DMS79 treated with DMSO at 0.1 percent for 48 hours (cell line): ENCODE data around the gene ENOX1.

ENCODE experiments used
- DNase-seq: peaks from one replicate; lab custom pipeline; 2025; lab: John Stamatoyannopoulos, UW

ENOX1 gene

GRCh38 chr13:43546251-43546650, 240.5 kb downstream of the ENOX1 start:
- peak; percentile 85 for DNase-seq

- DNase-seq: no peak
These were observed 241.4 kb downstream of the ENOX1 start for GRCh38 chr13:43545317-43545874.

GRCh38 chr13:43544631-43545030, 242.1 kb downstream of the ENOX1 start:
- no peak for DNase-seq

GRCh38 chr13:43544011-43544410, 242.8 kb downstream of the ENOX1 start:
- no peak for DNase-seq

- no peak for DNase-seq
These were observed 243.4 kb downstream of the ENOX1 start for GRCh38 chr13:43543331-43543730.

GRCh38 chr13:43537124-43537523, 249.6 kb downstream of the ENOX1 start:
- no peak for DNase-seq

- DNase-seq: no peak
These were observed 257.0 kb downstream of the ENOX1 start for GRCh38 chr13:43529796-43530195.

GRCh38 chr13:43528992-43529391, 257.8 kb downstream of the ENOX1 start:
- DNase-seq: no peak

- no peak for DNase-seq
These were observed 264.0 kb downstream of the ENOX1 start for GRCh38 chr13:43522788-43523187.

GRCh38 chr13:43520351-43520750, 266.4 kb downstream of the ENOX1 start:
- no peak for DNase-seq

DNA sequence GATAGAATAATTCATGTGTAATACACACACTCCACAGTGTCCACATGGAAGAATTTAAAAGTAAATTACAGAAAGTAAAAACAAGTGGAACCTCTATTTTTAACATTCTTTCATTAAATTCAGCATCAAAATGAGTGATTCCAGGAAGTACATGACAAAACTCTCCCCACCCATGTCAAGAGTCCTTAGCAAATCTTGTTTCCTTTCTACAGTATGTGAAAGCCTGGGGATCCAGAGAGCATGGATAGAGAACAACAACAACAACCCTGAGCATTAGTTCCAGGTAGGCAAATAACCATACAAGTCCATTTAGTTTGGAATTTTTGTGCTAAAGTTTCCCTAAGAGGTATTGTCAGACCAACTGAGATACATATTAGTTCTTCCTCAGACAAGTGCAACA, 267.9 kb downstream of the ENOX1 start:
- DNase-seq: no peak

DNA sequence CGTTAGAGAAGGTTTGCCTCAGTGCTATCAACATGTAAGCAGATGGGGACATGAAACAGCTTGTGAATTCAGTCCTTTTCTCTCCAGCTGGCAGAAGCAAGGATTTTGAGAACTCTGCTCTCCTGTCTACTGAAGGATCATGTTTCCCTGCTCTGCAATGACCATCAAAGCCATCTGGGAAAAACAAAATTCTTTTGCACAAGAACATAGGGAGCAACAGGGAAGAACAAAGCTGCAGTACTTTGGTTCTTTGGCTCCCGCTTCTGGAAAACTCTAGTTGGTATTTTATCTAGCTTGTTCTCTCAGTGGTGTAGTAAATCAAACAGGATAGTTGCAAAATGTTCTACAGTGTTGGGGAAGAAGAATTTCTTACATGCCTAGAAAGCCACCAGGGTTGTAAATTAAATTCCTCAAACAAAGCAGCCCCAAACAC, 270.4 kb downstream of the ENOX1 start:
- DNase-seq: no peak

DNA sequence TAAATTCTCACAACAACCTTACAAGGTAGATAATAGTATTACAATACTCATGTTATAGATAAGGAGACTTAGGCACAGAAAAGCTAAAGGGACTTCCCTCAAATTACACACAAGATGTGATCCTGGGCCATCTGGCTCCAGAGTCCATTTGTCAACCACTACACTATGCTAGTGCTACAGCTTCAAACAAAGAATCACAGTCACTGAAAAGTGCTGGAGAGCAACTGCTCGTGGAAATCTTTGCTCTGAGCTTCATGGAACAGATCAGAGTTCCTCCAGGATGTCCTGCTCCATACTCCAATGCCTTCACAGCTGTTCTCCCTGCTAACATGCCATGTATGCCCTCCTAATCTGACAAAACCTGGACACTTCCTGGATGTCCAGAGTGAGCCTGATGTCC, 271.2 kb downstream of the ENOX1 start:
- no peak for DNase-seq

GRCh38 chr13:43514311-43514710, 272.5 kb downstream of the ENOX1 start:
- DNase-seq: no peak

DNA sequence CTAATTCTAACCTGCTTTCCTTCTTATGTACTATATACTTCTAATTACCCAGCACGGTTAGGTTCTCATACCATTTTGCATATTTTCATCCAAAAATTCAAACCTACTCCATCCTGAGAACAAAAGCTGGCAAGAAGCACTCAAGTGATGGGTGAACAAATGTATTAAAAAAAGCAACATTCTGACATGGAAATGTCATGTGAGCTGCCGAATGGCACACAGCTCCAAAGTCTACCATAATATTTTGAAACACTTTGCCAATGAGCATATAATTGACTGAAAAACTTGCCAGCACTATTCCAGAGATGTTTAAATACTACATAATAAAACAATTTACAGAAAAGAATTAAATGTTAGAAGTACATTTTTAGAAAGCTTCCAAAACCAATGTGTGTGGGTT, 274.6 kb downstream of the ENOX1 start:
- DNase-seq: no peak

- DNase-seq: no peak
These were observed 275.5 kb downstream of the ENOX1 start for GRCh38 chr13:43510956-43511901.

- no peak for DNase-seq
These were observed 291.0 kb downstream of the ENOX1 start for GRCh38 chr13:43495732-43496131.

DNA sequence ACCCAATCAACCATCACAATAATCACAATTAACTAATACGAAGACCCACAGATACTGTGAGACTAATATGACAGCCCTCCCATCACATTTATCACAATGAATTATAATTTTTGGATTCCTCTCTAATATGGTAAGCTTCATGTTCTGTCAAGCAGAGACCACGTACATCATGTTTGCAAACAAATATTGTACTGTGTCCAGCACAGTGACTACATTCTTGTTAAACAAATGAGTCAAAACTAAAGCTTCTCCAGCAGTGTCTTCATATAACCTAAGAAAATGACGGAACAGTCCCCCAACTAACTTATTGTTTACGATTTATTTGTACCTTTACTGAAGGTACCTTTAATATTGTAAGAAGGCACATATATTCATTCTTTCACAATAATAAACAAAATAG, 292.6 kb downstream of the ENOX1 start:
- no peak for DNase-seq

- DNase-seq: no peak
These were observed 293.2 kb downstream of the ENOX1 start for GRCh38 chr13:43493496-43494000.

DNA sequence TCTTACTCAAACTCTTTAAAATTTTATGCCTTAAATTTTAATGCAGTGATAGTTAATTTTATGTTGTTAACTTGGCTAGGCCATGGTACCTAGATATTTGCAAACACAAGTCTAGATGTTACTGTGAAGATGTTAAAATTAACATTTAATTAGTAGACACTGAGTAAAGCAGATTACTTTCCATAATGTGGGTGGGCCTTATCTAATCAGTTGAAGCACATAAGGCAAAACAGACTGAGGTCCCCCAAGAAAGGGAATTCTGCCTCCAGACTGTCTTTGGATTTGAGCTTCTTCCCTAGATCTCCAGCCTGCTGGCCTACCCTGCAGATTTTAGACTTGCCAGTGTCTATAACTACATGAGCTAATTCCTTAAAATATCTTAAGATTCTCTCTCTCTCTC, 294.0 kb downstream of the ENOX1 start:
- no peak for DNase-seq

DNA sequence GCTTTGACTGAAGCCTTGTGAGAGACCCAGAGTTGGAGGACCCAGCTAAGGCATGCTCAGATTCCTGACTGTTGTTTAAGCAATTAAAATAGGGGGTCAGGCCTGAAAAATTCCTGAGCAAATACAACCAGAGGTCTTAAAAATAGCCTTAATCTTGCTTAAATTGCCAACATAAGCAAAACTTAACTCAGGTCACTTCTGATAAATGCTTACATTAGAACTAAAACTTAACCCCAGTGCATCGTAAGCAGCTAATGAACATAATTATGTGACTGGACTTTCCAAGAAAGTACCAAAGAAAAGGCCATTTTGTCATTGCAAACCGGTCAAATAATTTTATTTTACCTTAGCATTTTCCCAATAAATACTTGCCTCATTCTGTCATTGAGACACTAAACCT, 294.5 kb downstream of the ENOX1 start:
- no peak for DNase-seq

DNA sequence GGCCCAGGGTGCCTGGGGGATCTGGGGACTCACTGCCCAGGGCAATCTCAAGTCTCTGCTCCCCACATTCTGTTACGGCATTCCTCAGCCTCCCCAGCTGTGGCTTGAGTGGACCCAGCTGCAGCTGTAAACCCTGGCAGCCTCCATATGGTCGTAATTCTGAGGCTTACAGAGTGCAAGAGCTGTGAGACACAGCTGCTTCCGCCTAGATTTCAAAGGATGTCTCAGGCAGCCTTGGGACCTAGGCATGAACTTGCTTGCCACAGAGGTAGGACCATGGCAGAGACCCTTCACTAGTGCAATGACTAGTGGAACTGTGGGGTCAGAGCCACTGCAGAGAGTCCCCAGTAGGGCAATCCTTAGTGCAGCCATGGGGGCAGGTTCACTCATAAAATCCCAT, 297.5 kb downstream of the ENOX1 start:
- DNase-seq: no peak

DNA sequence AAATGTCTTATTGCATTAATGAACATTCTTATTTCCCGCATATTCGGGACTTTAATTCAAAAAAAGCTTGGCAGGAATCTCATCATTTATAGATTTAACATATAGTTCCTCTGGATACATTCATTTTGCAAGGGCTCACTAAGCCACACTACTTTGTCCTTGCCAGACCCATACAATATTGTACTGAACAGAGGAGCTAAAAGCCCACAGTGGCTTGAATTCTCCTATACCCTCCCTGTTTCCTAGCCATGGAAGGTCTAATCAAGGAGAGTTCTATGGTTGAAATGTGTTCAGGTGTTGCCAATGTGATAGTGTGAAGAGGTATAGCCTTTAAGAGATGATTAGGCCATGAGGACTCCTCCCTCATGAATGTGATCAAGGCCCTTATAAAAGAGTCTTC, 298.9 kb downstream of the ENOX1 start:
- no peak for DNase-seq
